ENCODE data around the gene RHBDL1.
A peak's percentile ranks its signal among the peaks of the same experiment; 100 is the strongest.

Gene RHBDL1

GRCh38 chr16:672371-672770 is 3.1 kb upstream of the RHBDL1 start:
- peaks cover 23% of the 10 kb centered on the region for H3K4me1 ChIP-seq (ENCODE audit: insufficient read depth, low read length)
- H3K36me3 ChIP-seq (ENCODE audit: insufficient read depth, low read length) = peaks cover 32% of the 10 kb centered on the region

GRCh38 chr16:672851-673250 is 2.6 kb upstream of the RHBDL1 start:
- Histone ChIP-seq H3K4me3 (ENCODE audit: low read depth in 1 of 2, low read length in 2 of 2) (no peak overlapping the region), H3K9me3 (ENCODE audit: low read length) (no peaks in the 10 kb centered on the region), H3K36me3 (ENCODE audit: insufficient read depth, low read length) (peaks cover 32% of the 10 kb centered on the region), H3K27ac (ENCODE audit: low read depth, low read length) (no peak overlapping the region), H3K27me3 (ENCODE audit: control insufficient read depth in 1 of 2, insufficient read depth in 2 of 2, low read length in 2 of 2) (peaks cover 0 to 4% of the 10 kb centered on the region in 2 donors), H3K9ac (ENCODE audit: low read length) (no peak overlapping the region), H3K4me1 (ENCODE audit: insufficient read depth, low read length) (peaks cover 19% of the 10 kb centered on the region)

More at GRCh38 chr16:672371-672770, 3.1 kb upstream of the RHBDL1 start:
- no peak overlapping the region for H3K4me3 ChIP-seq (ENCODE audit: low read depth in 1 of 2, low read length in 2 of 2)
- no peak overlapping the region for H3K27ac ChIP-seq (ENCODE audit: low read depth, low read length)
- H3K9ac ChIP-seq (ENCODE audit: low read length) = no peak overlapping the region
- H3K27me3 ChIP-seq (ENCODE audit: control insufficient read depth in 1 of 2, insufficient read depth in 2 of 2, low read length in 2 of 2) = peaks cover 0 to 3% of the 10 kb centered on the region in 2 donors
- H3K9me3 ChIP-seq (ENCODE audit: low read length) = no peaks in the 10 kb centered on the region

GRCh38 chr16:673399-673991 is 2.0 kb upstream of the RHBDL1 start:
- Histone ChIP-seq H3K9me3 (ENCODE audit: low read length) (no peaks in the 10 kb centered on the region), H3K27me3 (ENCODE audit: control insufficient read depth in 1 of 2, insufficient read depth in 2 of 2, low read length in 2 of 2) (peaks cover 0 to 4% of the 10 kb centered on the region in 2 donors), H3K36me3 (ENCODE audit: insufficient read depth, low read length) (peaks cover 32% of the 10 kb centered on the region), H3K4me1 (ENCODE audit: insufficient read depth, low read length) (peaks cover 18% of the 10 kb centered on the region), H3K4me3 (ENCODE audit: low read depth in 1 of 2, low read length in 2 of 2) (no peak overlapping the region), H3K9ac (ENCODE audit: low read length) (no peak overlapping the region), H3K27ac (ENCODE audit: low read depth, low read length) (no peak overlapping the region)

GRCh38 chr16:674214-674881 is 1.1 kb upstream of the RHBDL1 start:
- H3K9ac ChIP-seq (ENCODE audit: low read length) = no peak overlapping the region
- no peak overlapping the region for H3K27ac ChIP-seq (ENCODE audit: low read depth, low read length)
- H3K9me3 ChIP-seq (ENCODE audit: low read length) = no peaks in the 10 kb centered on the region
- H3K36me3 ChIP-seq (ENCODE audit: insufficient read depth, low read length) = peaks cover 32% of the 10 kb centered on the region
- H3K4me3 ChIP-seq (ENCODE audit: low read depth in 1 of 2, low read length in 2 of 2) = no peak overlapping the region
- peaks cover 0 to 4% of the 10 kb centered on the region in 2 donors for H3K27me3 ChIP-seq (ENCODE audit: control insufficient read depth in 1 of 2, insufficient read depth in 2 of 2, low read length in 2 of 2)
- H3K4me1 ChIP-seq (ENCODE audit: insufficient read depth, low read length) = peaks cover 9% of the 10 kb centered on the region

GRCh38 chr16:675884-676564 is 553 bp downstream of the RHBDL1 start:
- Histone ChIP-seq H3K36me3 (ENCODE audit: insufficient read depth, low read length) (peaks cover 19% of the 10 kb centered on the region), H3K4me3 (ENCODE audit: low read depth in 1 of 2, low read length in 2 of 2) (no peak overlapping the region), H3K9me3 (ENCODE audit: low read length) (no peaks in the 10 kb centered on the region), H3K27ac (ENCODE audit: low read depth, low read length) (no peak overlapping the region), H3K4me1 (ENCODE audit: insufficient read depth, low read length) (peaks cover 11% of the 10 kb centered on the region), H3K9ac (ENCODE audit: low read length) (no peak overlapping the region), H3K27me3 (ENCODE audit: control insufficient read depth in 1 of 2, insufficient read depth in 2 of 2, low read length in 2 of 2) (peaks cover 0 to 4% of the 10 kb centered on the region in 2 donors)

- Histone ChIP-seq H3K27me3 (ENCODE audit: control insufficient read depth in 1 of 2, insufficient read depth in 2 of 2, low read length in 2 of 2) (peaks cover 0 to 4% of the 10 kb centered on the region in 2 donors), H3K36me3 (ENCODE audit: insufficient read depth, low read length) (peaks cover 17% of the 10 kb centered on the region), H3K4me3 (ENCODE audit: low read depth in 1 of 2, low read length in 2 of 2) (no peak overlapping the region), H3K27ac (ENCODE audit: low read depth, low read length) (no peak overlapping the region), H3K9ac (ENCODE audit: low read length) (no peak overlapping the region), H3K4me1 (ENCODE audit: insufficient read depth, low read length) (peaks cover 16% of the 10 kb centered on the region), H3K9me3 (ENCODE audit: low read length) (no peaks in the 10 kb centered on the region)
Measured at GRCh38 chr16:676565-676902, 1.1 kb downstream of the RHBDL1 start.

- Histone ChIP-seq H3K4me1 (ENCODE audit: insufficient read depth, low read length) (peaks cover 20% of the 10 kb centered on the region), H3K4me3 (ENCODE audit: low read depth in 1 of 2, low read length in 2 of 2) (no peak overlapping the region), H3K27me3 (ENCODE audit: control insufficient read depth in 1 of 2, insufficient read depth in 2 of 2, low read length in 2 of 2) (peaks cover 0 to 4% of the 10 kb centered on the region in 2 donors), H3K9me3 (ENCODE audit: low read length) (no peaks in the 10 kb centered on the region), H3K9ac (ENCODE audit: low read length) (no peak overlapping the region), H3K27ac (ENCODE audit: low read depth, low read length) (no peak overlapping the region), H3K36me3 (ENCODE audit: insufficient read depth, low read length) (peaks cover 19% of the 10 kb centered on the region)
Measured at GRCh38 chr16:676913-677312, 1.4 kb downstream of the RHBDL1 start.

GRCh38 chr16:677316-678190 is 2.1 kb downstream of the RHBDL1 start:
- Histone ChIP-seq H3K27ac (ENCODE audit: low read depth, low read length) (no peak overlapping the region), H3K9ac (ENCODE audit: low read length) (no peak overlapping the region), H3K9me3 (ENCODE audit: low read length) (no peaks in the 10 kb centered on the region), H3K4me3 (ENCODE audit: low read depth in 1 of 2, low read length in 2 of 2) (no peak overlapping the region), H3K36me3 (ENCODE audit: insufficient read depth, low read length) (peaks cover 19% of the 10 kb centered on the region), H3K4me1 (ENCODE audit: insufficient read depth, low read length) (peaks cover 26% of the 10 kb centered on the region), H3K27me3 (ENCODE audit: control insufficient read depth in 1 of 2, insufficient read depth in 2 of 2, low read length in 2 of 2) (peaks cover 0 to 4% of the 10 kb centered on the region in 2 donors)

GRCh38 chr16:678209-678857 is 2.9 kb downstream of the RHBDL1 start:
- Histone ChIP-seq H3K4me1 (ENCODE audit: insufficient read depth, low read length) (peaks cover 32% of the 10 kb centered on the region), H3K4me3 (ENCODE audit: low read depth in 1 of 2, low read length in 2 of 2) (no peak overlapping the region), H3K36me3 (ENCODE audit: insufficient read depth, low read length) (peaks cover 20% of the 10 kb centered on the region), H3K9ac (ENCODE audit: low read length) (no peak overlapping the region), H3K9me3 (ENCODE audit: low read length) (no peaks in the 10 kb centered on the region), H3K27ac (ENCODE audit: low read depth, low read length) (no peak overlapping the region), H3K27me3 (ENCODE audit: control insufficient read depth in 1 of 2, insufficient read depth in 2 of 2, low read length in 2 of 2) (peaks cover 0 to 4% of the 10 kb centered on the region in 2 donors)

- Histone ChIP-seq H3K36me3 (ENCODE audit: insufficient read depth, low read length) (peaks cover 20% of the 10 kb centered on the region), H3K27me3 (ENCODE audit: control insufficient read depth in 1 of 2, insufficient read depth in 2 of 2, low read length in 2 of 2) (peaks cover 0 to 4% of the 10 kb centered on the region in 2 donors), H3K27ac (ENCODE audit: low read depth, low read length) (peak overlapping the region; percentile 61), H3K4me1 (ENCODE audit: insufficient read depth, low read length) (peaks cover 34% of the 10 kb centered on the region), H3K4me3 (ENCODE audit: low read depth in 1 of 2, low read length in 2 of 2) (peak overlapping the region; percentile 36 to 43), H3K9me3 (ENCODE audit: low read length) (no peaks in the 10 kb centered on the region), H3K9ac (ENCODE audit: low read length) (no peak overlapping the region)
Measured at GRCh38 chr16:678858-679813, 3.7 kb downstream of the RHBDL1 start.
